Keratinocyte (primary cell): ENCODE data around the gene MAPK9.

ENCODE experiments used
- EZH2 ChIP-seq: IDR thresholded peaks from one replicate; pipeline ENCODE4 v1.6.1; 2012; ENCODE audit warnings: inconsistent platforms, mild to moderate bottlenecking, low read length, moderate library complexity
- TF ChIP-seq, protein P1 (sequence below), 3 experiments: IDR thresholded peaks in 1 of 3; conservative IDR thresholded peaks in 1 of 3; optimal IDR thresholded peaks in 1 of 3; 2 replicates in 2 of 3; 3 replicates in 1 of 3; pipeline versions ENCODE3 to v1.5.1; 2011; ENCODE audit warnings: low read length in 3 of 3, mild to moderate bottlenecking in 3 of 3, moderate library complexity in 2 of 3, control low read depth in 1 of 3, inconsistent platforms in 1 of 3; ENCODE audit not compliant: insufficient read depth in 2 of 3; ENCODE audit errors: extremely low read depth in 1 of 3

DNA sequence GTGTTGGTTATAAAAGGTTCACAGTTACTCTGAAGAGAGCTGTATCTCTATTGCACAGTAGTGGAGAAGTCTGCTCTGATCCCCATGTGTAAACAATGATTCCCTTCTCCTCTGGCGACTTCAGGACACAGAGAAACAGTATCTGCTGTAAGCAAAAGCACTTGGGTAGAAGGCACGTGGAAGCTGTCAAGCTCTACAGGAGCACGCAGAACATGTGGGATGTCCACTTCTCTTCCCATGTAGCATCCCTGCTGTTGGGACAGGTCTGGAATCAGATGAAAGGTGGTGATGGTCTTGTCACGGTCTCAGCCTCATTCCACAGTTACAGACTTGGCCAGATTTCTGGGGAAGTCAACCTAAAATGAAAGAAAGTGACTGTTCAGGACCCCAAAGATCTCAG is 9.4 kb upstream of the MAPK9 start:
- TF ChIP-seq, protein P1, sequence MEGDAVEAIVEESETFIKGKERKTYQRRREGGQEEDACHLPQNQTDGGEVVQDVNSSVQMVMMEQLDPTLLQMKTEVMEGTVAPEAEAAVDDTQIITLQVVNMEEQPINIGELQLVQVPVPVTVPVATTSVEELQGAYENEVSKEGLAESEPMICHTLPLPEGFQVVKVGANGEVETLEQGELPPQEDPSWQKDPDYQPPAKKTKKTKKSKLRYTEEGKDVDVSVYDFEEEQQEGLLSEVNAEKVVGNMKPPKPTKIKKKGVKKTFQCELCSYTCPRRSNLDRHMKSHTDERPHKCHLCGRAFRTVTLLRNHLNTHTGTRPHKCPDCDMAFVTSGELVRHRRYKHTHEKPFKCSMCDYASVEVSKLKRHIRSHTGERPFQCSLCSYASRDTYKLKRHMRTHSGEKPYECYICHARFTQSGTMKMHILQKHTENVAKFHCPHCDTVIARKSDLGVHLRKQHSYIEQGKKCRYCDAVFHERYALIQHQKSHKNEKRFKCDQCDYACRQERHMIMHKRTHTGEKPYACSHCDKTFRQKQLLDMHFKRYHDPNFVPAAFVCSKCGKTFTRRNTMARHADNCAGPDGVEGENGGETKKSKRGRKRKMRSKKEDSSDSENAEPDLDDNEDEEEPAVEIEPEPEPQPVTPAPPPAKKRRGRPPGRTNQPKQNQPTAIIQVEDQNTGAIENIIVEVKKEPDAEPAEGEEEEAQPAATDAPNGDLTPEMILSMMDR (optimal IDR thresholded peaks at IDR 0.05 in 1 of 3, IDR thresholded peaks at IDR 0.05 in 1 of 3, conservative IDR thresholded peaks at IDR 0.05 in 1 of 3; ENCODE audit: extremely low read depth in 1 of 3, insufficient read depth in 2 of 3, low read length in 3 of 3), result no peak
- TF ChIP-seq EZH2, result no peak
